Raji (cell line): ENCODE data around the gene FAM3C.

Source experiments
- POLR2A ChIP-seq: IDR thresholded peaks from 2 replicates; pipeline ENCODE4 v1.6.1; 2011; ENCODE audit warnings: low read depth, low read length, control low read depth; ENCODE audit not compliant: insufficient read depth

The FAM3C gene

GRCh38 chr7:121391686-121392085 is 4.4 kb downstream of the FAM3C start:
- TF ChIP-seq POLR2A, result no peak

- TF ChIP-seq POLR2A, result no peak
Observed at GRCh38 chr7:121390617-121391016, 5.5 kb downstream of the FAM3C start.

GRCh38 chr7:121390109-121390508 is 6.0 kb downstream of the FAM3C start:
- no peak for TF ChIP-seq POLR2A

GRCh38 chr7:121388950-121389349 is 7.2 kb downstream of the FAM3C start:
- no peak for TF ChIP-seq POLR2A

GRCh38 chr7:121385800-121386179 is 10.3 kb downstream of the FAM3C start:
- no peak for TF ChIP-seq POLR2A

GRCh38 chr7:121385056-121385799 is 10.9 kb downstream of the FAM3C start:
- TF ChIP-seq POLR2A, result no peak

GRCh38 chr7:121384265-121384664 is 11.8 kb downstream of the FAM3C start:
- no peak for TF ChIP-seq POLR2A

- TF ChIP-seq POLR2A, result no peak
Observed at GRCh38 chr7:121383235-121383910, 12.7 kb downstream of the FAM3C start.

- no peak for TF ChIP-seq POLR2A
Observed at GRCh38 chr7:121382473-121382872, 13.6 kb downstream of the FAM3C start.

GRCh38 chr7:121379930-121380329 is 16.2 kb downstream of the FAM3C start:
- TF ChIP-seq POLR2A, result no peak

- TF ChIP-seq POLR2A, result no peak
Observed at GRCh38 chr7:121376979-121377378, 19.1 kb downstream of the FAM3C start.

GRCh38 chr7:121373177-121373576 is 22.9 kb downstream of the FAM3C start:
- TF ChIP-seq POLR2A, result no peak

- TF ChIP-seq POLR2A, result no peak
Observed at GRCh38 chr7:121372376-121373010, 23.6 kb downstream of the FAM3C start.

GRCh38 chr7:121371883-121372282 is 24.2 kb downstream of the FAM3C start:
- no peak for TF ChIP-seq POLR2A

GRCh38 chr7:121371367-121371766 is 24.7 kb downstream of the FAM3C start:
- TF ChIP-seq POLR2A, result no peak

- TF ChIP-seq POLR2A, result no peak
Observed at GRCh38 chr7:121369462-121369861, 26.6 kb downstream of the FAM3C start.
